Measurements from ENCODE around the gene FTCDNL1.

Gene FTCDNL1

GRCh38 chr2:199727801-199728200 is 123.2 kb downstream of the FTCDNL1 start:
- Histone ChIP-seq H3K36me3 (ENCODE audit: control insufficient read depth in 2 of 2, insufficient read depth in 2 of 2, low read length in 2 of 2) (no peaks in the 10 kb centered on the region), H3K27me3 (ENCODE audit: control insufficient read depth in 2 of 2, insufficient read depth in 2 of 2, low read length in 2 of 2) (no peaks in the 10 kb centered on the region), H3K4me1 (ENCODE audit: control insufficient read depth in 2 of 2, insufficient read depth in 2 of 2, low read length in 2 of 2) (no peaks in the 10 kb centered on the region), H3K9ac (ENCODE audit: low read depth in 1 of 2, low read length in 2 of 2) (no peak overlapping the region), H3K27ac (ENCODE audit: low read depth in 2 of 2, low read length in 2 of 2) (no peak overlapping the region), H3K4me3 (ENCODE audit: low read length in 2 of 2) (no peak overlapping the region), H3K9me3 (ENCODE audit: control insufficient read depth in 2 of 2, low read length in 2 of 2) (no peaks in the 10 kb centered on the region)

GRCh38 chr2:199727306-199727705 is 123.7 kb downstream of the FTCDNL1 start:
- Histone ChIP-seq H3K27me3 (ENCODE audit: control insufficient read depth in 2 of 2, insufficient read depth in 2 of 2, low read length in 2 of 2) (no peaks in the 10 kb centered on the region), H3K9me3 (ENCODE audit: control insufficient read depth in 2 of 2, low read length in 2 of 2) (no peaks in the 10 kb centered on the region), H3K27ac (ENCODE audit: low read depth in 2 of 2, low read length in 2 of 2) (no peak overlapping the region), H3K4me3 (ENCODE audit: low read length in 2 of 2) (no peak overlapping the region), H3K36me3 (ENCODE audit: control insufficient read depth in 2 of 2, insufficient read depth in 2 of 2, low read length in 2 of 2) (no peaks in the 10 kb centered on the region), H3K9ac (ENCODE audit: low read depth in 1 of 2, low read length in 2 of 2) (no peak overlapping the region), H3K4me1 (ENCODE audit: control insufficient read depth in 2 of 2, insufficient read depth in 2 of 2, low read length in 2 of 2) (no peaks in the 10 kb centered on the region)

GRCh38 chr2:199718074-199718473 is 132.9 kb downstream of the FTCDNL1 start:
- no peaks in the 10 kb centered on the region for H3K27me3 ChIP-seq (ENCODE audit: control insufficient read depth in 2 of 2, insufficient read depth in 2 of 2, low read length in 2 of 2)
- H3K9ac ChIP-seq (ENCODE audit: low read depth in 1 of 2, low read length in 2 of 2) = no peak overlapping the region
- no peaks in the 10 kb centered on the region for H3K36me3 ChIP-seq (ENCODE audit: control insufficient read depth in 2 of 2, insufficient read depth in 2 of 2, low read length in 2 of 2)
- no peaks in the 10 kb centered on the region for H3K4me1 ChIP-seq (ENCODE audit: control insufficient read depth in 2 of 2, insufficient read depth in 2 of 2, low read length in 2 of 2)
- no peaks in the 10 kb centered on the region for H3K9me3 ChIP-seq (ENCODE audit: control insufficient read depth in 2 of 2, low read length in 2 of 2)
- no peak overlapping the region for H3K27ac ChIP-seq (ENCODE audit: low read depth in 2 of 2, low read length in 2 of 2)
- no peak overlapping the region for H3K4me3 ChIP-seq (ENCODE audit: low read length in 2 of 2)

GRCh38 chr2:199717587-199717907 is 133.4 kb downstream of the FTCDNL1 start:
- H3K4me1 ChIP-seq (ENCODE audit: control insufficient read depth in 2 of 2, insufficient read depth in 2 of 2, low read length in 2 of 2) = no peaks in the 10 kb centered on the region
- no peak overlapping the region for H3K27ac ChIP-seq (ENCODE audit: low read depth in 2 of 2, low read length in 2 of 2)
- no peak overlapping the region for H3K4me3 ChIP-seq (ENCODE audit: low read length in 2 of 2)
- H3K36me3 ChIP-seq (ENCODE audit: control insufficient read depth in 2 of 2, insufficient read depth in 2 of 2, low read length in 2 of 2) = no peaks in the 10 kb centered on the region
- H3K9me3 ChIP-seq (ENCODE audit: control insufficient read depth in 2 of 2, low read length in 2 of 2) = no peaks in the 10 kb centered on the region
- H3K9ac ChIP-seq (ENCODE audit: low read depth in 1 of 2, low read length in 2 of 2) = no peak overlapping the region
- no peaks in the 10 kb centered on the region for H3K27me3 ChIP-seq (ENCODE audit: control insufficient read depth in 2 of 2, insufficient read depth in 2 of 2, low read length in 2 of 2)

GRCh38 chr2:199716807-199717586 is 134.0 kb downstream of the FTCDNL1 start:
- Histone ChIP-seq H3K27ac (ENCODE audit: low read depth in 2 of 2, low read length in 2 of 2) (no peak overlapping the region), H3K4me1 (ENCODE audit: control insufficient read depth in 2 of 2, insufficient read depth in 2 of 2, low read length in 2 of 2) (no peaks in the 10 kb centered on the region)

GRCh38 chr2:199713746-199714145 is 137.2 kb downstream of the FTCDNL1 start:
- no peak overlapping the region for H3K9ac ChIP-seq (ENCODE audit: low read depth in 1 of 2, low read length in 2 of 2)
- H3K9me3 ChIP-seq (ENCODE audit: control insufficient read depth in 2 of 2, low read length in 2 of 2) = no peaks in the 10 kb centered on the region
- no peaks in the 10 kb centered on the region for H3K36me3 ChIP-seq (ENCODE audit: control insufficient read depth in 2 of 2, insufficient read depth in 2 of 2, low read length in 2 of 2)
- H3K27me3 ChIP-seq (ENCODE audit: control insufficient read depth in 2 of 2, insufficient read depth in 2 of 2, low read length in 2 of 2) = no peaks in the 10 kb centered on the region
- no peak overlapping the region for H3K4me3 ChIP-seq (ENCODE audit: low read length in 2 of 2)
- H3K27ac ChIP-seq (ENCODE audit: low read depth in 2 of 2, low read length in 2 of 2) = no peak overlapping the region
- no peaks in the 10 kb centered on the region for H3K4me1 ChIP-seq (ENCODE audit: control insufficient read depth in 2 of 2, insufficient read depth in 2 of 2, low read length in 2 of 2)

More at GRCh38 chr2:199716807-199717586, 134.0 kb downstream of the FTCDNL1 start:
- Histone ChIP-seq H3K4me3 (ENCODE audit: low read length in 2 of 2) (no peak overlapping the region), H3K9me3 (ENCODE audit: control insufficient read depth in 2 of 2, low read length in 2 of 2) (no peaks in the 10 kb centered on the region), H3K36me3 (ENCODE audit: control insufficient read depth in 2 of 2, insufficient read depth in 2 of 2, low read length in 2 of 2) (no peaks in the 10 kb centered on the region), H3K27me3 (ENCODE audit: control insufficient read depth in 2 of 2, insufficient read depth in 2 of 2, low read length in 2 of 2) (no peaks in the 10 kb centered on the region), H3K9ac (ENCODE audit: low read depth in 1 of 2, low read length in 2 of 2) (no peak overlapping the region)

GRCh38 chr2:199710551-199710950 is 140.4 kb downstream of the FTCDNL1 start:
- H3K4me3 ChIP-seq (ENCODE audit: low read length in 2 of 2) = no peak overlapping the region
- H3K36me3 ChIP-seq (ENCODE audit: control insufficient read depth in 2 of 2, insufficient read depth in 2 of 2, low read length in 2 of 2) = no peaks in the 10 kb centered on the region
- peaks cover 0 to 5% of the 10 kb centered on the region in 2 donors for H3K9me3 ChIP-seq (ENCODE audit: control insufficient read depth in 2 of 2, low read length in 2 of 2)
- no peaks in the 10 kb centered on the region for H3K27me3 ChIP-seq (ENCODE audit: control insufficient read depth in 2 of 2, insufficient read depth in 2 of 2, low read length in 2 of 2)
- H3K9ac ChIP-seq (ENCODE audit: low read depth in 1 of 2, low read length in 2 of 2) = no peak overlapping the region
- H3K4me1 ChIP-seq (ENCODE audit: control insufficient read depth in 2 of 2, insufficient read depth in 2 of 2, low read length in 2 of 2) = no peaks in the 10 kb centered on the region
- no peak overlapping the region for H3K27ac ChIP-seq (ENCODE audit: low read depth in 2 of 2, low read length in 2 of 2)

Measured in mucosa of rectum (tissue), 2 donors.